ENCODE measurements around the gene ZCCHC7.
"Not testable (repeated sequence)": the region's sequence is repeated elsewhere in the genome, so short reads cannot be mapped to it uniquely, and the experiment has no call there.

ZCCHC7 gene

DNA sequence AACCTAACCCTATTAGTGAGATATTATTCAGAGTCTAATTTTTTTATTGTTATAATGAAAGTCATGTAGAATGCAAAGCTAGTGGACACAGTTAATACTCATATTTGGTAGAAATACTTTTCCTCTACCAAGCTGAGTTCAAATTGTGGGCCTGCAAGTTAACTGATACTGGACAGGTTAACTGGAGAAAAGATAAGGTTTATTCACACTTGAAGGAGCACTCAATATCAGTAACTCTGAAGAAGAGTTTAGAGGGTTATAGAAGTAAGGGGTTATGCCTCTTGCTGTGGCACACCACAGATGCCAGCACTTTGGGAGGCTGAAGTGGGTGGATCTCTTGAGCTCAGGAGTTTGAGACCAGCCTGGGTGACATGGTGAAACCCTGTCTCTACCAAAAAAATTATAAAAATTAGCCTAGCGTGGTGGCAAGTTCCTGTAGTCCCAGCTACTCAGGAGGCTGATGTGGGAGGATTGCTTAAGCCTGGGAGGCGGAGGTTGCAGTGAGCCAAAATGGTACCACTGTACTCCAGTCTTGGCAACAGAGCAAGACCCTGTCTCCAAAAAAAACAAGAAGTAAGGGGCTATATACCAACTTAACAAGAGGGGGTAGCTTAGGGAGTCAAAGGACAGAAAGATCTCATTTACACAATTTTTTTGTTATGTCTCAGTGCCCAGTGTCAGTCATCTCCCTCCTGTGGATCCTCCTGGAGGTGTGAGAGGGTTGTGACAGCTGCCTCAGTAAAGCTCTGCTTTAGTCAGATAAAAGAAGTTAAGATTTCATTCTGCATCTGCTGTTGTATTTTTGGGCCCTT is 180.9 kb downstream of the ZCCHC7 start:
- no peak for DNase-seq

DNA sequence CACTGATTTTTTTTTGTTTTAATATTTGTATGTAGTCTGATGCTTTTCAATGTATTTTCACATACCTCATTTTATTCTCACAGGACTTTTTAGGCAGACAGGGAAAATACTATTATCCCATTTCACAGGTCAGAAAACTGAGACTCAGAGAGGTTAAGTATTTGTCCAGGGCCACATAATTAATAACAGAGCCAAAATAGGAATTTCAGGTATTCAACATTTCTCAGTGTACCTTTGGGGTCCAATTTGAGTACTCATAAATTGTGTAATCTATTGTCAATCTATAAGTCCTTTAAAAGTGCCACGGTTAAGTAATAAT is 181.4 kb downstream of the ZCCHC7 start:
- no peak for DNase-seq

DNA sequence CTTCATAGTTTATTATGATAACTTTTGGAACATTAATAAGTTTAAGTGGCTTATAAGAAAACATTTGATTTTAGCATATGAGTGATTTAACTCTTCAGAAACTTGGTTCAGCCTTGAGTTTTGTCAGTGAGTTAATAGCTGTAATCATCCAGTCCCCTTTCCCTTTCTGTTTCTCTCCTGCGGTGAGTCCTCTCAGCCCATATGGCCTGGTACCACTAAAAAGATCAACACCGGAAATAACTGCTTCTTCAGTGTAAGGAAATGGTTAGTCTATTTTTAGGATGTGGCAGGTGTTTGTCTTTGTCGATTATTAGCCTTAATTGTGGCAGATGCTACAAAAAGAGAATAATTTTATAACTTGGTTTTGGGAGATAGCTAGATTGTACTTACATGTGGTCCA is 181.9 kb downstream of the ZCCHC7 start:
- DNase-seq, result no peak

DNA sequence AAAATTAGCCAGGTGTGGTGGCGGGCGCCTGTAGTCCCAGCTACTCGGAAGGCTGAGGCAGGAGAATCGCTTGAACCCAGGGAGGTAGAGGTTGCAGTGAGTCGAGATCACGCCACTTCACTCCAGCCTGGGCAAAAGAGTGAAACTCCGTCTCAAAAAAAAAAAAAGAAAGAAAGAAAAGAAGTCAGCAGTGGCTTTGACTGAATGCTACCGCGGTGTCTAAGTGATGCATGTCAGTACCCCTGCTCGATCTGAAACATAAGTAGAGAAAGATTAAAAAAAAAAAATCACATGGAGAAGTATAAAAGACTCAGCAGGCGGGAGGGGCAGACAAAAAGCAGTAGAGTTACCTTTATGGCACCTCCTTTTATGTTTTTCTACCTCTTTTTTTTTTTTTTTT is 182.9 kb downstream of the ZCCHC7 start:
- DNase-seq, result not testable (repeated sequence)

DNA sequence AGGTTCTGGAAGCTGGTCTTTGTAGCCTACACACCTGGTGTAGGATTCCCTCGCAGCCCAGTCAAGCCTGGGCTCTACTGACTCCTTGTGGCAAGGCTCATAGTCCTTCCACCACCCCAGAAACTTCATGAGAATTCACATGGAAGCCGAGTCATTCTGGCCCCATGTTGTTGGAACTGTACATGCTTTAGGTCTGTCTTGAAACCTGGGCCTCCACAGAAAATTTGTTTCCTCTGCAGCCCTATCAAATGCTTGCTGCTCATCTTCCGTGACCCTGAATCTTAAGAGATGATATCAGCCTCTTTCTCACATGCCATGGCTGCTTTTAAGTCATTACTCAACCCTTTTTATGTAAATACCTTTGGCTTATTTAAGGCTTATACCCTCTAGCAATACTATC is 188.8 kb downstream of the ZCCHC7 start:
- no peak for DNase-seq

DNA sequence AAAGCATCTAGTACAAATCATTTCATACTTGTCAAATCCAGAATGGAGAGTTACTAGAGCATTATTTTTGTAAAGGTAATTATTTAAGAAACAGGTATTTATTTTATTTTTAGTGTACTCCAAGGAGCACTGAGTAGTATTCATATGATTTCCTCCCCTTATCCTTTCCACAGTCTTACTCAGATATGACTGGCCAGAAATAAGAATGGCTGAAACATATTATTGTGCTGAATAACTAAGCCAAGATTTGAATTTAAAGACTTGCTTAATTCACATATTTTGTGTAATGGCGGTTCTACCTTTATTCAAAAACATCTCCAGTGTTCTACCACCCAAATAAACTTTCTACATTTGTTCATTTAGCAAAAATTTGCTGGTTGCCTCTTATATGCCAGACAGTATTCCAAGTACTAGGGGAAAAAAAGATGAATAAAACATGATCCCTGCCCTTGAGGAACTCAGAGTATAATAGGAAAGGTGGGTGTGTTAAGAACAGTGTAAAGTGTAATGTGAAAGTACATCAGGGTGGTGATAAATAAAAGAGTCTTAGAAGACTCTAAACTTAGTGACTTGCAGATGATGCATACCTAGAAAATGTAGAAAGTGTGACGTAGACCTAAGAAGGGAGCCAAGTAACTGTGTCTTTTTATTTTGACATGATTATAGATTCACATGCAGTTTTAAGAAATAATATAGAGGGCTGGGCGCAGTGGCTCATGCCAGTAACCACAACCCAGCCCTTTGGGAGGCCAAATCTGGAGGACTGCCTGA is 191.7 kb downstream of the ZCCHC7 start:
- DNase-seq, result no peak

DNA sequence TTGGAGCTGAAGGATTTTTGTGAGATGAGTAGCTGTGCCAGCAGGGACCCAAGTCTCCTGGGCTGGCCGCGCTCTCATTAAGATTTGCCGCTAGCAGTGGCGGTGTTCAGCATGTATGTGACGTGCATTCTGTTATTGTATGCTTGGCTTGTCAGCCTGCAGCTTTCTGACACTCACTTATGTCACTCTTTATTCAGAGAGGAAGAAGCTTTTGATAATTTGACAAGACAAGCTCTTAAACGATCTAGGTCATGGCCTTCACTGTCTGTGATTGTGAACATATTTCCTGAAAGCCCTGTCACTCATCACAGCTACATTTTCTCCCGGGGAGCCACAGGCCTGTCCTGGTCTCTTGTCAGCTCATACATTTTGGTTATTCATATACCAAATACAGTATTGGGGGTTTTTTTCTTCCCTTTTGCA is 203.9 kb downstream of the ZCCHC7 start:
- DNase-seq, result no peak

DNA sequence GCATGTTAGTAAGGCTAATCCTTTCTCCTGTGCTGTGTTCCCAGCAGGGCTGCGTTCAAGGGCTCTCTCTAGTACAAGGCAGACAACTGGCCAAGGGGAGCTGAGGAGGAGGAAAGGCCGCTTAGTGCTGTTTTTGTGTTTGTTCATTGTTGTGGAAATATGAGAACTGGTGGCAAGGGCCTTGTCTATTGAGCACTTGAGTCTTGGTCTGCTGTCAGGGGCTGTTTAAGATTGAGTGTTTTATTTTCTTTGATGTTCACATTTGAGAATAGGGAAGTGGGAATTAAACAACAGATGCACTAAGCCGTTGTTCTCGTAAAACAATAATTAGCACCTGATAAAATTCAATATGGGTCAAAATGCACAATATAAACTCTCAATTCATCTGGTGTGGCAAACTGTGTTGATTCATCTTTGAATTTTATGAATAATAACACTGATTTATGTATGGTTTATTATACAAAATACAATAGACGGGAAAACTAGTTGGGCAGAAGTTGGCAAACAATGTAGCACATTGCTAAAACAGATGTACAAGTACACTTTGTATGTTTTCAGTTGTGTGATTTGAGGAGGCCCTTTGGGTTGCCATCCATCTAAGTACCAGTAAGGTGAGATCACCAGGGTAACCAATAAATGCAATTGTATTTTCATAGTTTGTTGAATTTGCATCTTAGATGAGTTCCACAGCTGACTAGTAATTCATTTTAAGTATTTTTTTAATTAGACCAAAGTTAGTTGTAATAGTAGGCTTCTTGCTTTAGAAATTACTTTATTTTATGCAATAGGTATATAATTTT is 204.5 kb downstream of the ZCCHC7 start:
- no peak for DNase-seq

DNA sequence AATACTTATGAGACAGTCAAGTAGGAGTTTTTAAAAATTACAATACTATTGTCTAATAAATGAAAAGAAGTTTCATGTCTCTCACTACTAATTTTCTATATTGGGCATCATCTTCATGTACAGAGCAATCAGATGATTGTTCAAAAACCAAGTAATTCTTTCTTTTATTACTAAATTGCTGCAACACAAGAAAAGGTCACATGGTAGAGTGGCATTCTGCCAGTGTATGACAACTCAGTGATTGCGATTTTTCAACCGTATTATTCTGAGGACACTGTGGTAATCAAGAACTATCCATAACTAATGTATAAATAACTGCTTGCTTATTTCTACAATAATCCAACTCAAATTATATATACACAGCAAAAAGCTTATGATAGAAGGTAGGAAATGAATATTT is 205.4 kb downstream of the ZCCHC7 start:
- no peak for DNase-seq

DNA sequence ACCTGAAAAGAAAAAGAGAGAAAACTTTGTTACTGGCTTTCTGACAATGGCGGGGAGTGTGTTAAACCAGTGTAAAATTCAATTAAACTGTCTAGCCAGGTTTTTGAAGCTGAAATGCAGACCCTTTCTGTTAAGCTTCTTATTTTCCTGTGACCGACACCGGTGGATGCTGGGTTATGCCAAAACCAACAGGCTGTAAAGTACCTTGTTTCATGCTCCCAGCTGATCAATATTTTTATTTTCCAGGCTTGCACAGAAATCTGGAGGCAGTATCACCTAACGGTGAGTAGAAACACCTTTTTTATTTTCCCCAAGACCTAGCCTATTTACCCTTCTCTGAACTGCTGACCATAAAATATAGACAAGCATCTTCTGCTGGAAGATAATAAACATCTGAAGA is 207.2 kb downstream of the ZCCHC7 start:
- no peak for DNase-seq

DNA sequence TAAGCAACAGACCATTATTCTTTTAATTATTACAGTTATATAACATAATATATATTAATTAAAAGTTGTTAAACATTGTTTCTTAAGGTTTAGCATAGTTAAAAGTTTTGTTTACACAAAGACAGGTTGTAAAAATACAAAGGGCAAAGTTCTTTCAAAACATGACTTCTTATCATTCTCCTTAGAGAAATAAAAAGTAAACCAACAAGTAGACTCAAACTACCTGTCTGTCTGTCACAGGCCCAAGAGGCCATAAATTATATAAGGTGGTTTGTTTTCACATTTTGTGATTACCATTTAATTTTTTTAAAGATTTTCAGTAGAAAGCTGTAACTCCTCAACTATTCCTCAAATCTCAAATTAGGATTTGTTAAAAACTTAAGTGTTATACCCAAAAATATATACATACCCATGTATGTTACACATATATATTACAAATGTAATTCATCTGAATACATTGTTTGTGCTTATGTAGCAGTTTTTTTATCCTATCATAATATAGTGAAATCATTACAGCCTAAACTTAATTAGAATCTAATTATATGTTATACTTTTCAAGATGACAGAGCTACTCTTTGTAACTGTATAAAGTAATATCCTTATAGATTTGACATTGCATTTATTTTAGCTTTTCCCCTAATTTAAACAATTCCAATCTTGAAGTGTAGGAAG is 208.3 kb downstream of the ZCCHC7 start:
- DNase-seq, result no peak

DNA sequence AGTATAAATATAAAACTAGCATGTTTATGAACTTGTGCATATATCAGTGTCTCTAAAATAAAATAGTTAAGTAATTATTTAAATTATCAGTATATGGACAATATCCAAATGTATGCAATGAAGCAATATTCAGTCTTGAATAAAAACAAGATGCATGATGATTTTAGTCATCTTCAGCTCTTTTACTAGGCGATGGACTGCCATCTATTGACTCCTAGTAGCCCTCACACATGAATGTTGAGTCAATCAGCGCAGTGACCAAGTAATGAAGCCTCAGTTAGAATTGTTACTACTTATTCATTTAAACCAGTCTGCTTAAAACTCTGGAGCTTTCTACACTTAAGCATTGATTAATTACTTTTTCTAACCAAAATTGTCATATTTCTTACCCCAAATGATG is 209.2 kb downstream of the ZCCHC7 start:
- no peak for DNase-seq

DNA sequence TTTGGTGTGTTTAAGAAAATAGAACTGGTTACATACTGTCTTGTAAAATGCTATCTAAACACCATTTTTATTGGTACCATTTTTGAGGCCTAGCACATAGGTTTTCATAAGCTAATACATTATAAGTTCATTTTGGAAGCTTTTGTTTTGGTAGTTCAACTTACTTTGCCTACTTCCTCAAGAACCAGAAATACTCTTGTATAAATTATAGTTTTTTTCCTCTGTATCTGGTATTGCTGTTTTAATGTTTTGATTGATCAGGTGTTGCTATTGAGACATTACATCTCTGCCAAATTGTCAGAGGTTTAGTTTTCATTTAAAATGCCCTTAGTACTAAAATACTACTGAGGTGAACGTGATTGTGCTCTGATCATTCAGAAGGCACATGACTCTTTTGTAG is 211.5 kb downstream of the ZCCHC7 start:
- no peak for DNase-seq

DNA sequence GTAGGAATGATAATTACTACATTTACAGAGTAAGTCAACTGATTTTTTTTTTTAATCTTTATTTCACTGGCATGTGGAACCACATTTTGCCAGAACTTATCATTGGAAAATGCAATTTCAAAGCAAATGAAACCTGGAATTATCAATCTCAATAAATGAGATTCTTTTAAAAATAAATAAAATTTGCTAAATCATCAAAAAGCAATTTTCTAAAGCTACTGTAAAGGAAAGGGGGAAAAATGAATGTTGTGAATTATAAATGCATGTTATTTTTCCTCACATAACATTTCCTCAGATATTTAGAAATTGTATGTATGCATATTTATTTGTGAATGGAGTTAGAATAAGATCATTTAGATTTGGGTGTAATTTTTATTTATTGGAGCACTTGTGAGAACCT is 212.2 kb downstream of the ZCCHC7 start:
- DNase-seq, result no peak

DNA sequence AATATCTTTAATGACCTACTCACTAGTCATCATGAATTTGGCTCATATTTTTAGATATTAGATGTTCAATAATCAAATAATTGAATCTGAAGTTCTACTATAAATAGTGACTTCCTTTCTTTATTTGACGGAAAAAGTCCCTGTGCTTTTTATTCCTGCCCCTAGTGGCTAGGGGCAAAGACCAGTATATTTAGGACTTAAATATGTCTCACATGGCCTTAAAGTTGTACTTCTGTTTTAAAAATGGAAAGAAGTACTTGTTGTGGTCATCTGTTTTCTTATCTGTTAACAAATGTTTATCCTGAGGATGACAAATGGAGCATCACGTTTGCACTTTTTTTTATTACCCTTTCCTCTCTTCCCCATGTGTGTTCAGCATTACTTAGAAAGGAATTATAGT is 212.9 kb downstream of the ZCCHC7 start:
- DNase-seq, result no peak

DNA sequence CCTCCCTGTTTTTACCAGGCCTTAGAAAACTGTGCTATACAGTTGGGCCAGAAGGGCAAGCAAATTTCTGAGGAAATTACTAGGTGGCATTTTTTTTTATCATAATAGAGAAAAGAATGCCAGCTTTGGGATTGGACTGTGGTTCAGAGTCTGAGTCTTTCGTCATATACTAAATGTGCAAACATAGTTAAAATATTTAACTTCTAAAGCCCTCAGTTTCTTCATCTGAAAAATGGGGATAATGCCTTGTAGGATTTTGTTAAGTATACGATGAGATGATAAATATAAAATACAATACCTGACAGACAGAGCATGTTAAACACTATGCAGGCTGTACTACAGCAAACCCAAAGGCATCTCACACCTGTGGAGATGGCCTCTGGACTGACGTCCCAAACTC is 214.9 kb downstream of the ZCCHC7 start:
- DNase-seq, result no peak

DNA sequence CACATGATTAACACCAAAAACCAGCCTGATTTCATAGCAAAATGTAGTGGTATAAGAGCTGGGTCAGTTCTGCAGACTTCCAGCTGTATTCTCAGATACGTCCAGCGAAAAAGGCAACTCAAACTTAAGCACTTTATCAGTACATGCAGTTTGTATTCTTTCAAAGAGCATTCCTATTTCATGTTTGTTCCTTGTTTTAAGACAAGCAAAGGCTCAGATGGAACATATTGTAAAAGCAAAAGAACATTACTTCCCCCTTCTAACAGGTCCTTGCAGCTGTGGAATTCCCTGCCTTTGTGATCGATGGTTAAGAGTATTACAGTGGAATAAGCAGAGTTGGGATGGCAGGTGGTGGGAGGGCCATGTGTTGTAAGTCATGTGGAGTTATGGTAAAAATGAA is 215.8 kb downstream of the ZCCHC7 start:
- DNase-seq, result no peak

DNA sequence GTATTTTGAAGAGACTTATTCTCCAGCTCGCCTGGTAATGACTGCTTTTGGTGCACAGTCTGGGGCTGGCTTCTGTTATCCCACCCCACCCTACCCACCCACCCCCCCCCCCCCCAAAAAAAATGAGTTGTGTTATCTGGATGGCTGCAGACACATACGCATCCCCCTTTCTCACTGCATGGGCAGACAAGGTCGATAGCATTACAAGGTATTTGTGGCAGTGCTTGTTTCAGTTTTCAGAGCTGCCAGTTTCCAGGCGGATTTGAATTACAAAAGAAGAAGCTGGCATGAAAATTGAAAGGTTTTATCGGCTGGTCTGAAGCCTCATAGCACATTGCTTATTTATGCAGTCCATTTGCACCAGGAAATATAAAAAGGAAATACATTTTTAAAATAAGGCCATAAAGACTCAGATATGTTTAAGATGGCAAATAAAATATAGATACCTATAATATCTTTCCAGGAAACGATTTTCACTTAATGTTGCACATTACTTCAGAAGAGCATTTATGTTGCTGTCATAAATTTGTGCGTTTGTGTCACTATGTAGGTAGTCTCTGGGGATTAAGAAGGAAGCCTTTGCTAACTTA is 217.0 kb downstream of the ZCCHC7 start:
- no peak for DNase-seq

DNA sequence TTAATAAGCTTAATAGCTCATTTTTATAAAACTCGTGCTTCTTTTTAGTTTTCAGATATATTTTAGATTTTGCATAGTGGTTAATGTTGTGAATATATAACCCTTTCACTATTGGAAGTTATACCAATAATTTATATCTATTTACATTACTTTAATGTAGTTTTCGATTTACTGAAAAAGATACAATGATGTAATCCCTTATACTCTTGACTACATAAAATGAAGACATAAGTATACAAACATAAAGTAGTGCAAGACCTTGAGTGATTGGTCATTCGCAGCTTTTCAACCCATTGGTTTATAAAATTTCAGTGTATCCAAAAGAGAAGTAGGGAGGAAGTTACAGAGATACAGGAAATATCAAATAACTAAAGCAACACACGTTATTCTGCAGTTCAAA is 217.8 kb downstream of the ZCCHC7 start:
- no peak for DNase-seq

DNA sequence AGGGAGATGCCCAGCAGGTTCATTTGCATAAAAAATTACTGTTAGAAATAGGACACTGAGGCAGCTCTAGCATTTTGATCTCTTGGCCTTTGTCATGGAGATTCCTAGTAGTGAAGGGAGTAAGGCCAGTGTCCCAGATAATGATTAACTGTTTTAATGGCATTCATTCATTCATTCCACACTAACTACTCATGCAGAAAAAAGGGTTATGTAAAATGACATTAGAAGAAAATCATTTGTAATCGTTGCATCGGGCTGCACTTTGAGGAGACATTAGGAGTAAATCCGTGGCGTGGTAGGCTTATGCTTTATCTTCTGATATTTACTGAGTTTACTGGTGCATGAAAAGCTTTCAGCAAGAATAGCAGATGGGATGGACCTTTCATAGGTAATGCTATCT is 219.5 kb downstream of the ZCCHC7 start:
- no peak for DNase-seq

DNA sequence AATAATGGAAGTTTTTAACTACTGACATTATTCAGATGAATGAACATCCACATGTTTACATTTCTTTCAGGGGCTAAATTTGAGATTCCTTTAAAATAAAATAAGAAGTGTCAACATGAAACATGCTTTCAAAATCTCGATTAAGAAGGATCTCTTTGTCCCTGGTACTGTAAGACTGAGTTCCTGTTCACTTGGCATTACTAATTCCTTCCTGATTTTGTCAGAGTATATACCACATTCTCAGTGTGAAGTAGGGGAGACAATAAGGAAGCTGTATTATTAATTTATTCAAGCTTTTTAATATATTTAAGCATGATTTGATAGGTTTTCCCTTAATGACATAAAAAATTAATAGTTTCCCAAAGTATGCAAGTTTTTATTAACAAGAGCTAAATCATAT is 220.6 kb downstream of the ZCCHC7 start:
- DNase-seq, result no peak

DNA sequence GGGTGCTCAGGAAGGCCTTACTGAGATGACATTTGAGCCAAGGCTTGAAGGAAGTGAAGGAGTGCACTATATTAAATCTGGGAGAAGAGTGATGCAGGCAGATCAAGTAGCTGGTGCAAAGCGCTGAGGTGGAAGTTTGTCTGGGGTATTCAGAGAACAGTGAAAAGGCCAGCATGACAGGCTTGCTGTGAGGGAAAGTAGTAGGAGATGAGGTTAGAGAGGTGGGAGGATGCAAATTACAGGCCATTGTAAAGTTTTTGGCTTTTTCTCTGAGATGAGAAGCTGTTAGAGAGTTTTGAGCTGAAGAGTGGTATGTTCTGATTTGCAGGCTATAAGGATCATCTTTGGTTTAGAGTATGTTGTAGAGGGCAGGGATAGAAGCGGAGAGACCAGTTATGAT is 221.3 kb downstream of the ZCCHC7 start:
- no peak for DNase-seq

DNA sequence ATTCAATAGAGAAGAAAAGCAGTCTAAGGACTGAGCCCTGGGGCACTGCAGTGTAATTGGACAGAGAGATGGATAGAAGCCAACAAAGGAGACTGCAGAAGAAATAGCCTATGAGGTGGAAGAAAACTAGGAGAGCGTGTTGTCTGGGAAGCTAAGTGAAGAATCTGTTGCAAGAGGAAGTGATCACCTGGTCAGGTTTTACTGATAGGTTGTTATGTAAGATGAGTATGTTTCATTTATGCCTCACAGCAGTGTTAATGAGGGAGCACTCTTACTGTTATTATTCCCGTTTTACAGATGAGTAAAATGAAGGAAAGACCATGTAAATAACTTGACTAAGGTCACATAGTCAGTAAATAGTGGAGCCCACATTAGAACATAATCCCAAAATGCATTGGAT is 222.1 kb downstream of the ZCCHC7 start:
- no peak for DNase-seq

All from SHP77 (cell line).